HepG2 (cell line): ENCODE data around the gene GFY. TPM values are rescaled to one million over a fixed set of nuclear protein-coding genes. Genes with fewer than 3 reads are reported as not detected.

ENCODE experiments used
- BCLAF1 ChIP-seq: fragments of 450-650 bp; IDR thresholded peaks from 2 replicates; pipeline ENCODE4 v1.6.1; 2017; ENCODE audit warnings: mild to moderate bottlenecking
- BORCS8-MEF2B ChIP-seq: sonication (generic); formaldehyde crosslinking; IDR thresholded peaks from 2 replicates; pipeline ENCODE4 v1.8.0; 2022; ENCODE audit warnings: mild to moderate bottlenecking, missing genetic modification reagents
- CC2D1A ChIP-seq: sonication (generic); formaldehyde crosslinking; IDR thresholded peaks from 2 replicates; pipeline ENCODE4 v1.8.1; 2023; ENCODE audit warnings: mild to moderate bottlenecking, missing genetic modification reagents
- CEBPZ ChIP-seq: IDR thresholded peaks from 2 replicates; pipeline ENCODE4 v1.6.1; 2012; ENCODE audit warnings: low read length, improper control_type of control experiment
- DNMT1 ChIP-seq: sonication (generic); formaldehyde crosslinking; IDR thresholded peaks from 2 replicates; pipeline ENCODE4 v1.5.1; 2020; ENCODE audit warnings: mild to moderate bottlenecking, missing genetic modification reagents
- EEA1 ChIP-seq: sonication (generic); formaldehyde crosslinking; IDR thresholded peaks from 2 replicates; pipeline ENCODE4 v1.5.1; 2020; ENCODE audit warnings: mild to moderate bottlenecking, missing genetic modification reagents, borderline replicate concordance
- FOXO1 ChIP-seq: sonication (generic); formaldehyde crosslinking; IDR thresholded peaks from 2 replicates; pipeline ENCODE4 v1.4.0; 2020; ENCODE audit warnings: missing genetic modification reagents
- GABPA ChIP-seq, 2 experiments: IDR thresholded peaks; 2 replicates each; pipeline ENCODE4 v1.6.1; 2011 to 2016; ENCODE audit warnings: low read depth in 2 of 2, low read length in 1 of 2, missing biosample characterization in 1 of 2, missing genetic modification characterization in 1 of 2
- HDAC1 ChIP-seq: sonication (generic); formaldehyde crosslinking; IDR thresholded peaks from 2 replicates; pipeline ENCODE4 v1.5.1; 2020; ENCODE audit warnings: mild to moderate bottlenecking, missing genetic modification reagents
- MATR3 ChIP-seq: sonication (generic); formaldehyde crosslinking; IDR thresholded peaks from 2 replicates; pipeline ENCODE4 v1.4.0; 2020; ENCODE audit warnings: missing genetic modification reagents
- NKX3-1 ChIP-seq: sonication (generic); formaldehyde crosslinking; IDR thresholded peaks from 2 replicates; pipeline ENCODE4 v1.5.0; 2020; ENCODE audit warnings: missing genetic modification reagents
- RBM22 ChIP-seq: fragments of 200-400 bp; formaldehyde crosslinking; optimal IDR thresholded peaks from 2 replicates; pipeline ENCODE3; 2017; ENCODE audit warnings: mild to moderate bottlenecking, low read length, moderate library complexity
- WIZ ChIP-seq: sonication (generic); formaldehyde crosslinking; IDR thresholded peaks from 2 replicates; pipeline ENCODE4 v1.5.1; 2020; ENCODE audit warnings: mild to moderate bottlenecking, missing genetic modification reagents
- ZNF12 ChIP-seq: sonication (generic); formaldehyde crosslinking; IDR thresholded peaks from 2 replicates; pipeline ENCODE4 v1.5.0; 2020; ENCODE audit warnings: missing genetic modification reagents
- ZNF292 ChIP-seq: sonication (generic); formaldehyde crosslinking; IDR thresholded peaks from 2 replicates; pipeline ENCODE4 v1.8.1; 2022; ENCODE audit warnings: mild to moderate bottlenecking, low read depth, missing genetic modification reagents, borderline replicate concordance
- ZNF30 ChIP-seq: sonication (generic); formaldehyde crosslinking; IDR thresholded peaks from 2 replicates; pipeline ENCODE4 v1.5.0; 2020; ENCODE audit warnings: mild to moderate bottlenecking, missing genetic modification reagents
- ZNF703 ChIP-seq: sonication (generic); formaldehyde crosslinking; IDR thresholded peaks from 2 replicates; pipeline ENCODE4 v1.5.1; 2020; ENCODE audit warnings: missing genetic modification reagents, mild to moderate bottlenecking, moderate library complexity, borderline replicate concordance
- ZNF776 ChIP-seq: sonication (generic); formaldehyde crosslinking; IDR thresholded peaks from 2 replicates; pipeline ENCODE4 v1.4.0; 2020; ENCODE audit warnings: mild to moderate bottlenecking, missing genetic modification reagents
- polyA plus RNA-seq, 8 experiments: library from polyadenylated mRNA; depleted of rRNA in 3 of 8; stranded (reverse) in 7 of 8; unstranded in 1 of 8; fragments of >200 nt; fragmentation: Illumina TruSeq in 4 of 8; extraction: Trizol in 4 of 8; gene quantifications; 2 replicates each; pipeline versions ENCODE4 v1.2.1 to v1.2.3, GENCODE V29; 2011 to 2016; ENCODE audit warnings: low read depth in 4 of 8, missing spikeins in 1 of 8, mixed read lengths in 1 of 8; ENCODE audit not compliant: insufficient read depth in 1 of 8
- total RNA-seq, 5 experiments: library from RNA; depleted of rRNA; stranded (reverse); fragments of >200 nt; fragmentation: Illumina TruSeq; extraction: Trizol; gene quantifications; 2 replicates each; pipeline ENCODE4 v1.2.3, GENCODE V29; 2016; ENCODE audit warnings: low read depth in 1 of 5
- TF ChIP-seq, protein P1 (sequence below): sonication (generic); formaldehyde crosslinking; IDR thresholded peaks from 2 replicates; pipeline ENCODE4 v1.4.0; 2020; ENCODE audit warnings: missing genetic modification reagents, low read depth, mild to moderate bottlenecking, borderline replicate concordance
- TF ChIP-seq, protein P2 (sequence below), 2 experiments: fragments of 450-650 bp in 1 of 2; sonication (generic) in 1 of 2; formaldehyde crosslinking; IDR thresholded peaks; 2 replicates each; pipeline versions ENCODE4 v1.5.0 to v1.8.0; 2020 to 2022; ENCODE audit warnings: mild to moderate bottlenecking in 1 of 2, missing genetic modification reagents in 1 of 2

GFY gene
- total and polyA plus RNA-seq, 2 of the 13 experiments (the other 11 are each of a cell fraction or from before 2014, with no cell fraction given), result not detected

DNA sequence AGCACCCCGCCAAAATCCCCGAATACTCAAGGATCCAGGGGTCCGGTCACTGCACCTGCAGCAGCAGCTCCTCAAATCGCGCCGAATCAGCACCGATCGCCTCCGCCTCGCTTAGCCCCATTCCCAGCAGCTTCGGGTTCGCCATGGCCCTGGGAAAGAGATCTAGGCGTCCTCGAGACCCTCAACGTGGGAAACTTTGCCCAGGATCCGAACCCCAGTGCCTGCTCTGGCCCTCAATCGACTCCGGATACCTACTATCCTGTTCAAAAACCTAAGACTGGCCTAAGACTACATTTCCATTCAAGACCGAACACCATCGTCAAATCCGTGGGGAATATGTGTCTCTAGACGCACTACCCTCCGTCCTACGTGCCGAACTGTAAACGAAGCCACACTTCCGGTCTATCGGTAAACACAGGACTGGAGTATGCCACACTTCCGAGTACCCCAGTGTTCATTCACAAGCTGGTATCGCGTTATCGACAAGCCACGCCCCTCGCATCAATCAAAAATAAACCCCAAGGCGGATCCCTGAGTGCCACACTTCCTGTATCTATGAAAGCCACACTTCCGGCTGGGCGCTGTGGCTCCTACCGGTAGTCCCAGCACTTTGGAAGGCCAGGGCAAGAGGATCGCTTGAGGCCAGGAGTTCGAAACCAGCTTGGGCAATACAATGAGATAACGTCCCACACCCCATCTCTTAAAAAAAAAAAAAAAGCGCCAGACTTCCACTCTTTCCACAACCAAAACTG lies 26.4 kb downstream of the GFY start, which contains the start of gene PIH1D1 (continued):
- TF ChIP-seq BCLAF1, result no peak
- TF ChIP-seq CC2D1A (CRISPR knock-in tag), result 0 out of 2 replicates have a peak, but pooled peaks have one; percentile 32
- TF ChIP-seq MATR3 (CRISPR knock-in tag), result no peak
- TF ChIP-seq CEBPZ, result no peak
- no peak for TF ChIP-seq EEA1 (CRISPR knock-in tag)
- TF ChIP-seq ZNF776 (CRISPR knock-in tag), result no peak
- TF ChIP-seq DNMT1 (CRISPR knock-in tag), result no peak
- peak; percentile 32 for TF ChIP-seq RBM22
- TF ChIP-seq NKX3-1, result no peak
- TF ChIP-seq ZNF703 (CRISPR knock-in tag), result no peak
- TF ChIP-seq GABPA (IDR thresholded peaks at IDR 0.05; ENCODE audit: low read depth, low read length), result peak; percentile 86
- TF ChIP-seq GABPA (CRISPR knock-in tag; IDR thresholded peaks at IDR 0.05; ENCODE audit: low read depth), result peak; percentile 98
- peak; percentile 72 for TF ChIP-seq FOXO1 (CRISPR knock-in tag)
- no peak for TF ChIP-seq WIZ (CRISPR knock-in tag)
- TF ChIP-seq ZNF292 (CRISPR knock-in tag), result no peak
- TF ChIP-seq ZNF12, result no peak
- peak; percentile 61; the same call in 1 of the 2 replicates for TF ChIP-seq HDAC1 (CRISPR knock-in tag)
- TF ChIP-seq, protein P1, sequence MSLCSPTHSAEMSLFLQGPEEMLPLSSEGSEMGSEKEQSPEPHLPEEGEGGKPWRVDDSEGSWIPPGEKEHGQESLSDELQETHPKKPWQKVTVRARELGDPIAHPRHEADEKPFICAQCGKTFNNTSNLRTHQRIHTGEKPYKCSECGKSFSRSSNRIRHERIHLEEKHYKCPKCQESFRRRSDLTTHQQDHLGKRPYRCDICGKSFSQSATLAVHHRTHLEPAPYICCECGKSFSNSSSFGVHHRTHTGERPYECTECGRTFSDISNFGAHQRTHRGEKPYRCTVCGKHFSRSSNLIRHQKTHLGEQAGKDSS (CRISPR knock-in tag), result no peak
- TF ChIP-seq BORCS8-MEF2B (CRISPR knock-in tag), result no peak; the same call in 1 of the 2 replicates
- TF ChIP-seq, protein P2, sequence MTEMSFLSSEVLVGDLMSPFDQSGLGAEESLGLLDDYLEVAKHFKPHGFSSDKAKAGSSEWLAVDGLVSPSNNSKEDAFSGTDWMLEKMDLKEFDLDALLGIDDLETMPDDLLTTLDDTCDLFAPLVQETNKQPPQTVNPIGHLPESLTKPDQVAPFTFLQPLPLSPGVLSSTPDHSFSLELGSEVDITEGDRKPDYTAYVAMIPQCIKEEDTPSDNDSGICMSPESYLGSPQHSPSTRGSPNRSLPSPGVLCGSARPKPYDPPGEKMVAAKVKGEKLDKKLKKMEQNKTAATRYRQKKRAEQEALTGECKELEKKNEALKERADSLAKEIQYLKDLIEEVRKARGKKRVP (CRISPR knock-in tag; IDR thresholded peaks at IDR 0.05), result no peak
- no peak for TF ChIP-seq ZNF30 (CRISPR knock-in tag)
